ENCODE data around the gene HOXC4.

The HOXC4 gene

GRCh38 chr12:54053751-54054741 lies at the start of gene HOXC4:
Gene HOXC4 (plus strand): TSS chr12:54053835. CDS start chr12:54053923, 88 bp downstream.
- no peak within 1 kb of the TSS for H3K4me3 ChIP-seq (ENCODE audit: low read depth, low read length)

GRCh38 chr12:54004063-54004840 lies 49.4 kb upstream of the HOXC4 start:
- no peak overlapping the region for H3K4me3 ChIP-seq (ENCODE audit: low read depth, low read length)

GRCh38 chr12:54004841-54005530 lies 48.6 kb upstream of the HOXC4 start:
- no peak overlapping the region for H3K4me3 ChIP-seq (ENCODE audit: low read depth, low read length)

- no peak overlapping the region for H3K4me3 ChIP-seq (ENCODE audit: low read depth, low read length)
These were observed 48.1 kb upstream of the HOXC4 start for GRCh38 chr12:54005531-54005852.

- no peak overlapping the region for H3K4me3 ChIP-seq (ENCODE audit: low read depth, low read length)
These were observed 47.6 kb upstream of the HOXC4 start for GRCh38 chr12:54005853-54006558.

DNA sequence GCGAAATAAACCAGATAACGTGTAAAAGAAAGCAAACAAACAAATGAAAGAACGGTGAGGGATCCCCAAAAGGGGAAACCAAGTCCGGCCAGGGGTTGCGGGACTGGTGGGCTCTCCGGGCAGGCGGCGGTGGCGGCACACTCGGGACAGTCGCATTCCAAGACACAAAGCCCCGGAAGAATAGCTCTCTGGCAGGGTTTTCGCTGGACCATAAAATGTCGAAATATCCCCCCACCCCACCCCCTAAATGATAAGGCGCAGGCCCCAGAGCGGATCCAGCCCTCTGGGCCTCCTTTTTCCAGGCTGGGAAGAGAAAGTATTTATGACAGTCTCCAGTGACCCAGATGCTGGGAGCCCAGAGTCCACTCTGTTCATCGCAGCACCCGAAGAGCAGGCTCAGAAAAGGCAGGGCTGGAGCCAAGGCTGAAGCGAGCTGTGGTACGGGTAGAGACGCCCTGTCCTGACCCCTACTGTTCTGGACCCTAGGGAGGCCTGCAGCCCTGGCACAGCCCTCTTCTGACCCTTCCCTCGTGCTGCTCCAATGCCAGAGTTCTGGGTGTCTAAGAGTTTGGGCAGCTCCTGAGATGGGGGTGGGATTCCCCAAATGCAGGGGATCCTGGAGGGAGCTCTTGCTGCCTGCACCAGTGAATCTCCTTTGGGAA lies 46.9 kb upstream of the HOXC4 start:
- no peak overlapping the region for H3K4me3 ChIP-seq (ENCODE audit: low read depth, low read length)

DNA sequence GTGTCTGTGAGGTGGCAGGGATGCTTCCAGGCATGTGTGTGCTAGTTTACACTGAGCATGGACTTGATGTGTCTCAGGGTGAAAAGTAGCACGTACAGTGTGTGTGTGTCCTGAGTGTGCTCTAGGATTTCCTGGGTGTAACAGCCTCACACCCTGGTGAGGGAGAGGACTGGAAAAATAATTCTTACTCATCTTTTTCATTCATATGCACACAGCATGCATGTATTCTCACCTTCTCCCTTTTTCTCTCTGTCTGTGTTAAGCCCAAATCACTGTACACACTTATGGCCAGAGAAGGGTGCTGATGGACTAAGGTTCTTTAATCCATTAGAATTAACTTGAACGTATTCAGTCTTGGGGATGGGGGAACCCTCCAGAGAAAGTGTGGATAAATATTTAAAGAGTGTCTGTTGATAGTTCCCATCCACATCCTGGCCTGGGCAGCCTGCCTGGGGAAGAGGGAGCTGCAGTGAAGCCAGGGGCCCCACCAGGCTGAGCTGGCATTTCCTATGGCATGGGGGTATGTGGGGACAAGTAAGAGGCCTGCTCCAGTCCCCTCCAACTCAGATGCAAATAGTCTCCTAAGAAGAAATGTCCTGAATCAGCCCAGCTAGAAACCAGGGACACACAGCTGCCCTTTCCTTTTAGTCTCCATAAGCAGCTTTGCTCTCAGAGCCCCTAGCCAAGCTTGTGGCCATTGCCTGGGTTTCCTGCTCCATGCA lies 45.9 kb upstream of the HOXC4 start:
- H3K4me3 ChIP-seq (ENCODE audit: low read depth, low read length) = no peak overlapping the region

GRCh38 chr12:54008260-54008552 lies 45.4 kb upstream of the HOXC4 start:
- no peak overlapping the region for H3K4me3 ChIP-seq (ENCODE audit: low read depth, low read length)

- H3K4me3 ChIP-seq (ENCODE audit: low read depth, low read length) = no peak overlapping the region
These were observed 44.2 kb upstream of the HOXC4 start for GRCh38 chr12:54009171-54010052.

- H3K4me3 ChIP-seq (ENCODE audit: low read depth, low read length) = no peak overlapping the region
These were observed 43.3 kb upstream of the HOXC4 start for GRCh38 chr12:54010053-54010971.

- no peak overlapping the region for H3K4me3 ChIP-seq (ENCODE audit: low read depth, low read length)
These were observed 42.5 kb upstream of the HOXC4 start for GRCh38 chr12:54010972-54011664.

DNA sequence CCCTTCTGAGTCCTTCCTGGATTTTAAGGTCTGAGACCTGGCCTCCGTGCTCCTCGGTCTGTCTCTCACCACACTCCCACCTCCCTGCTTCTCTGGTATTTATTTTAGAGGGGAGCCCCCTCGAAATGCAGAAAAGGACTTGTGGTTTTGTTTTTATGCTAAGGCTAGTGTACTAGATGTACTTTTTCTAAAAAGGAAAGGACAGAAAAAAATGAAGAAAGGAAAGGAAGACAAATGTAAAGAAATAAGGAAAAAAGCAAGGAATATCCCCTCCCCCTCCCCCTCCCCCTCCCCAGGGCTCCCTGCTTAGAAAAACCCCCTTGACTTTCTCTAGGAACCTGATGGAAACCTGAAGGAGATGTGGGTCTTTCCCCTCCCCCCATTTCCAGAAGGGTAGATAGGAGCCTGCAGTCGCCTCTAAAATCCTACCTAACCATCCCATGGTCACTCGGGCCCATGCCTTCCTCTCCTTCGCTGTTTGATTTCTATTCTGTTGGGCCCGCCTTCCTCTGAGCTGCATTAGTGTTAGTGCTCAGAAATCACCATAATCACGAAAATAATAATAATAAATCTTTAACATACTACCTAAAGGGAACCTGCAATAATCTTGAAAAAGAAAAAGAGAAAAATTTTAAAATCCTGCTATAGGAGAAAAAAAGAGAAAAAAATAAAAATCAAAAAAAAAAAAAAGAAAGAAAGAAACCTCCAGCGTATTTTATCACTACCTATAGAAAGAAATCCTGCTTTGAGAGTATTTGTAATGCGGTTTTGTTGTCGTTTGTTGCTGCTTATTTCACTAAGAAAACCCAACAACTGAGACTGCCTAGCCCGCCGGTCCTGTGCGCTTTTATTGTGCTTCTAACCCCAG lies 41.7 kb upstream of the HOXC4 start:
- H3K4me3 ChIP-seq (ENCODE audit: low read depth, low read length) = no peak overlapping the region

DNA sequence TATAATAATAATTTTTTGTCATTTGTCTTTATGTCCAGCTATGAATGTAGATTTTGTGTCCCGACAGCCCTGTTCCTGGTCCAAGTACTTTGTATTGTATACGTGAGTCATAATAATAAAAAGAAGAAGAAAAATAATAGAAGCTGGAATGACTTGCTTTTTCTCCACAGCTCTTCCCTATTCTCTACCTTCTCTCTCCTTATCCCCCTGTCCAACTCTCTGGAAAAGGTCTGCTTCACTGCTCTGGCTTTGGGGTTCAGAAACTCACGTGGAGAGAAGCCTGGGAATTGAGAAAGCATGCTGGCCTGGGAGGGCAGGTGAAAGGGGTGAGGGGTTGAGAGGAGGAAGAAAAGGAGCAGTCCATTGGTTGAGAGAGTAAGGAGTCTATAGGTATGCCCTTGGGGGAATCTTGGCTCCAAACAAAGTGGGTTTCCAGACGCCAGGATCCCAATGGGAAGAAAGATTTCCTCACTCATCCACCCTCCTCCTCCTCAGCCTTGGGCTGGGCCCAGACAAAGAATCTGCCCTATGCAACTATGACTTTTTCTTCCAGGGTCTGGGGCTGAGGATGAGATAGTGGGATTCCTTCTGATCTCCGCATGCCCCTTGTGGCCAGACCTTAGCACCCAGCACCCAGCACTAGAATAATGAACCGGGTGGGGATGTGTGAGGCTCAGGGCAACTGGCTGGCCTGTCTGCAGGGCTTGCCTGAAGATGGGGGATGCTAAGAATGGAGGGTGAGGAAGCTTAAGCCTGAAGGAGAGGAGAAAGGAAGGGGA lies 40.8 kb upstream of the HOXC4 start:
- H3K4me3 ChIP-seq (ENCODE audit: low read depth, low read length) = no peak overlapping the region

- no peak overlapping the region for H3K4me3 ChIP-seq (ENCODE audit: low read depth, low read length)
These were observed 39.1 kb upstream of the HOXC4 start for GRCh38 chr12:54014377-54015017.
